KMS-11 (cell line): ENCODE measurements around the gene TIMM29.

ENCODE experiments used
- H2AFZ ChIP-seq: fragments of 200-600 bp; sonication (generic); 2 replicates; pipeline ENCODE4 v1.6.1; 2016; ENCODE audit warnings: antibody characterized with exemption, mixed run types, low read depth
- H3K27ac ChIP-seq: fragments of 200-600 bp; sonication (generic); 2 replicates; pipeline ENCODE4 v1.6.1; 2016; ENCODE audit warnings: mild to moderate bottlenecking, mixed run types
- H3K27me3 ChIP-seq: fragments of 200-600 bp; sonication (generic); 2 replicates; pipeline ENCODE4 v1.6.1; 2017; ENCODE audit warnings: mild to moderate bottlenecking, low read depth, mixed run types, moderate library complexity; ENCODE audit not compliant: insufficient read depth
- H3K36me3 ChIP-seq: fragments of 200-600 bp; sonication (generic); 2 replicates; pipeline ENCODE4 v1.6.1; 2017; ENCODE audit warnings: mild to moderate bottlenecking, mixed run types; ENCODE audit not compliant: insufficient read depth
- H3K4me1 ChIP-seq: fragments of 200-600 bp; sonication (generic); 2 replicates; pipeline ENCODE4 v1.6.1; 2016; ENCODE audit warnings: mild to moderate bottlenecking, low read depth, mixed run types; ENCODE audit not compliant: poor library complexity, severe bottlenecking
- H3K4me2 ChIP-seq: fragments of 200-600 bp; sonication (generic); 2 replicates; pipeline ENCODE4 v1.7.0; 2016; ENCODE audit warnings: mild to moderate bottlenecking, mixed run types
- H3K4me3 ChIP-seq: fragments of 200-600 bp; sonication (generic); IDR thresholded peaks from 2 replicates; pipeline ENCODE4 v1.6.1; 2017; ENCODE audit warnings: low read depth, low read length, mixed read lengths; ENCODE audit not compliant: insufficient read depth
- H3K79me2 ChIP-seq: fragments of 200-600 bp; sonication (generic); 2 replicates; pipeline ENCODE4 v1.6.1; 2016; ENCODE audit warnings: low read depth, mixed run types; ENCODE audit not compliant: insufficient read depth
- H3K9ac ChIP-seq: fragments of 200-600 bp; sonication (generic); 2 replicates; pipeline ENCODE4 v1.6.1; 2016; ENCODE audit warnings: mild to moderate bottlenecking, mixed run types
- H4K20me1 ChIP-seq: fragments of 200-600 bp; sonication (generic); 2 replicates; pipeline ENCODE4 v1.6.1; 2016; ENCODE audit warnings: mild to moderate bottlenecking, mixed run types; ENCODE audit not compliant: insufficient read depth
- CTCF ChIP-seq: fragments of 200-600 bp; sonication (generic); conservative IDR thresholded peaks from 2 replicates; pipeline ENCODE4 v1.6.1; 2017; ENCODE audit warnings: low read depth, mild to moderate bottlenecking, antibody characterized with exemption, low read length, moderate library complexity, mixed read lengths

The TIMM29 gene

GRCh38 chr19:10891405-10892086 lies 37.1 kb upstream of the TIMM29 start:
- Histone ChIP-seq H3K9ac (no peak overlapping the region), H3K27ac (no peak overlapping the region), H3K4me3 (no peak overlapping the region), H2AFZ (no peak overlapping the region), H3K4me1 (no peaks in the 10 kb centered on the region), H4K20me1 (no peaks in the 10 kb centered on the region), H3K79me2 (no peaks in the 10 kb centered on the region; the same call in 1 of the 2 replicates), H3K27me3 (no peaks in the 10 kb centered on the region), H3K4me2 (no peak overlapping the region), H3K36me3 (no peaks in the 10 kb centered on the region)
- TF ChIP-seq CTCF = no peak

GRCh38 chr19:10892256-10892655 lies 36.4 kb upstream of the TIMM29 start:
- H3K79me2 ChIP-seq = no peaks in the 10 kb centered on the region; the same call in 1 of the 2 replicates

GRCh38 chr19:10894911-10895213 lies 33.7 kb upstream of the TIMM29 start:
- H3K4me2 ChIP-seq = no peak overlapping the region
- no peaks in the 10 kb centered on the region for H3K4me1 ChIP-seq

More at GRCh38 chr19:10892256-10892655, 36.4 kb upstream of the TIMM29 start:
- no peak overlapping the region for H3K4me2 ChIP-seq
- H3K4me1 ChIP-seq = no peaks in the 10 kb centered on the region
- no peak overlapping the region for H3K4me3 ChIP-seq
- no peaks in the 10 kb centered on the region for H3K27me3 ChIP-seq
- no peaks in the 10 kb centered on the region for H3K36me3 ChIP-seq
- no peak overlapping the region for H2AFZ ChIP-seq
- H3K9ac ChIP-seq = no peak overlapping the region
- TF ChIP-seq CTCF = no peak
- no peak overlapping the region for H3K27ac ChIP-seq
- no peaks in the 10 kb centered on the region for H4K20me1 ChIP-seq

GRCh38 chr19:10895363-10895762 lies 33.2 kb upstream of the TIMM29 start:
- H3K4me2 ChIP-seq = no peak overlapping the region
- no peak overlapping the region for H3K9ac ChIP-seq
- no peaks in the 10 kb centered on the region for H3K36me3 ChIP-seq
- no peak overlapping the region for H3K27ac ChIP-seq
- H3K27me3 ChIP-seq = no peaks in the 10 kb centered on the region
- no peak overlapping the region for H2AFZ ChIP-seq
- no peaks in the 10 kb centered on the region for H4K20me1 ChIP-seq
- no peaks in the 10 kb centered on the region for H3K4me1 ChIP-seq
- H3K4me3 ChIP-seq = no peak overlapping the region
- no peak for TF ChIP-seq CTCF
- no peaks in the 10 kb centered on the region; the same call in 1 of the 2 replicates for H3K79me2 ChIP-seq

More at GRCh38 chr19:10894911-10895213, 33.7 kb upstream of the TIMM29 start:
- Histone ChIP-seq H3K36me3 (no peaks in the 10 kb centered on the region), H4K20me1 (no peaks in the 10 kb centered on the region), H3K4me3 (no peak overlapping the region), H3K27ac (no peak overlapping the region), H3K27me3 (no peaks in the 10 kb centered on the region), H2AFZ (no peak overlapping the region), H3K79me2 (no peaks in the 10 kb centered on the region; the same call in 1 of the 2 replicates), H3K9ac (no peak overlapping the region)
- no peak for TF ChIP-seq CTCF
